CD1c-positive myeloid dendritic cell (primary cell): ENCODE results near the gene TMEM14B.
"Not testable (repeated sequence)": the region's sequence is repeated elsewhere in the genome, so short reads cannot be mapped to it uniquely, and the experiment has no call there.

Source experiments
- DNase-seq: peaks from one replicate; pipeline ENCODE4 v3.0.0-alpha.2; 2016; ENCODE audit errors: extremely low spot score

The TMEM14B gene

GRCh38 chr6:10746915-10747250 is 722 bp upstream of the TMEM14B start:
- no peak for DNase-seq

GRCh38 chr6:10749734-10750133 is 2.1 kb downstream of the TMEM14B start:
- no peak for DNase-seq

- DNase-seq, result not testable (repeated sequence)
Measured at GRCh38 chr6:10750568-10750967, 3.0 kb downstream of the TMEM14B start.

GRCh38 chr6:10751757-10752156 is 4.2 kb downstream of the TMEM14B start:
- not testable (repeated sequence) for DNase-seq

GRCh38 chr6:10756085-10756484 is 8.5 kb downstream of the TMEM14B start:
- no peak for DNase-seq

GRCh38 chr6:10759312-10759839 is 11.8 kb downstream of the TMEM14B start:
- peak; percentile 57 for DNase-seq

GRCh38 chr6:10759884-10760329 is 12.3 kb downstream of the TMEM14B start:
- DNase-seq, result no peak

- no peak for DNase-seq
Measured at GRCh38 chr6:10763006-10763405, 15.4 kb downstream of the TMEM14B start.

- DNase-seq, result no peak
Measured at GRCh38 chr6:10769419-10769818, 21.8 kb downstream of the TMEM14B start.

- DNase-seq, result no peak
Measured at GRCh38 chr6:10771371-10771894, 23.8 kb downstream of the TMEM14B start.

- no peak for DNase-seq
Measured at GRCh38 chr6:10778230-10778629, 30.6 kb downstream of the TMEM14B start.

GRCh38 chr6:10779076-10779475 is 31.5 kb downstream of the TMEM14B start:
- DNase-seq, result no peak

- no peak for DNase-seq
Measured at GRCh38 chr6:10791673-10792072, 44.1 kb downstream of the TMEM14B start.

GRCh38 chr6:10792101-10792500 is 44.5 kb downstream of the TMEM14B start:
- DNase-seq, result no peak

- DNase-seq, result no peak
Measured at GRCh38 chr6:10793035-10793434, 45.4 kb downstream of the TMEM14B start.

- DNase-seq, result no peak
Measured at GRCh38 chr6:10793695-10794094, 46.1 kb downstream of the TMEM14B start.

GRCh38 chr6:10794239-10794638 is 46.6 kb downstream of the TMEM14B start:
- DNase-seq, result no peak

- no peak for DNase-seq
Measured at GRCh38 chr6:10800810-10801209, 53.2 kb downstream of the TMEM14B start.

- peak; percentile 63 for DNase-seq
Measured at GRCh38 chr6:10801224-10801848, 53.7 kb downstream of the TMEM14B start.
